ENCODE data around the gene ZNF100.
"Not testable (repeated sequence)": the region's sequence is repeated elsewhere in the genome, so short reads cannot be mapped to it uniquely, and the experiment has no call there.

The ZNF100 gene

GRCh38 chr19:21748088-21748487 lies 19.3 kb downstream of the ZNF100 start:
- H3K4me3 ChIP-seq (ENCODE audit: low read depth, low read length): no peak overlapping the region
- no peak for TF ChIP-seq POLR2A (IDR thresholded peaks at IDR 0.05; ENCODE audit: extremely low read depth, insufficient read length)
- TF ChIP-seq MAX (IDR thresholded peaks at IDR 0.05; ENCODE audit: low read depth, low read length): no peak
- no peak for TF ChIP-seq CTCF (IDR thresholded peaks at IDR 0.05; ENCODE audit: low read depth, low read length)
- TF ChIP-seq MYC (IDR thresholded peaks at IDR 0.05; ENCODE audit: low read depth, low read length): no peak
- no peak for DNase-seq (ENCODE audit: low read depth)

GRCh38 chr19:21740559-21740958 lies 26.8 kb downstream of the ZNF100 start:
- TF ChIP-seq POLR2A (IDR thresholded peaks at IDR 0.05; ENCODE audit: extremely low read depth, insufficient read length) (no peak), CTCF (IDR thresholded peaks at IDR 0.05; ENCODE audit: low read depth, low read length) (no peak), MYC (IDR thresholded peaks at IDR 0.05; ENCODE audit: low read depth, low read length) (no peak), MAX (IDR thresholded peaks at IDR 0.05; ENCODE audit: low read depth, low read length) (no peak)
- DNase-seq (ENCODE audit: low read depth): no peak
- no peak overlapping the region for H3K4me3 ChIP-seq (ENCODE audit: low read depth, low read length)

GRCh38 chr19:21726942-21727747 lies 40.2 kb downstream of the ZNF100 start:
- DNase-seq (ENCODE audit: low read depth); H3K4me3 ChIP-seq (ENCODE audit: low read depth, low read length): not testable (repeated sequence)

- H3K4me3 ChIP-seq (ENCODE audit: low read depth, low read length): no peak overlapping the region
- TF ChIP-seq MYC (IDR thresholded peaks at IDR 0.05; ENCODE audit: low read depth, low read length) (no peak), CTCF (IDR thresholded peaks at IDR 0.05; ENCODE audit: low read depth, low read length) (no peak), MAX (IDR thresholded peaks at IDR 0.05; ENCODE audit: low read depth, low read length) (no peak), POLR2A (IDR thresholded peaks at IDR 0.05; ENCODE audit: extremely low read depth, insufficient read length) (no peak)
- no peak for DNase-seq (ENCODE audit: low read depth)
Measured at GRCh38 chr19:21713761-21714160, 53.6 kb downstream of the ZNF100 start.

GRCh38 chr19:21709464-21709863 lies 57.9 kb downstream of the ZNF100 start:
- no peak overlapping the region for H3K4me3 ChIP-seq (ENCODE audit: low read depth, low read length)
- DNase-seq (ENCODE audit: low read depth): no peak
- TF ChIP-seq CTCF (IDR thresholded peaks at IDR 0.05; ENCODE audit: low read depth, low read length) (no peak), MYC (IDR thresholded peaks at IDR 0.05; ENCODE audit: low read depth, low read length) (no peak), MAX (IDR thresholded peaks at IDR 0.05; ENCODE audit: low read depth, low read length) (no peak), POLR2A (IDR thresholded peaks at IDR 0.05; ENCODE audit: extremely low read depth, insufficient read length) (no peak)

GRCh38 chr19:21707878-21708277 lies 59.5 kb downstream of the ZNF100 start:
- DNase-seq (ENCODE audit: low read depth); H3K4me3 ChIP-seq (ENCODE audit: low read depth, low read length): not testable (repeated sequence)

GRCh38 chr19:21707065-21707464 lies 60.3 kb downstream of the ZNF100 start:
- no peak for DNase-seq (ENCODE audit: low read depth)
- no peak for TF ChIP-seq CTCF (IDR thresholded peaks at IDR 0.05; ENCODE audit: low read depth, low read length)
- no peak for TF ChIP-seq MYC (IDR thresholded peaks at IDR 0.05; ENCODE audit: low read depth, low read length)
- no peak for TF ChIP-seq MAX (IDR thresholded peaks at IDR 0.05; ENCODE audit: low read depth, low read length)
- TF ChIP-seq POLR2A (IDR thresholded peaks at IDR 0.05; ENCODE audit: extremely low read depth, insufficient read length): no peak
- no peak overlapping the region for H3K4me3 ChIP-seq (ENCODE audit: low read depth, low read length)
